Activated naive CD4-positive, alpha-beta T cell treated with anti-CD3 and anti-CD28 coated beads, Interleukin-2, amount 10 ng/mL, durations not matched to agents 7 days and 5 days (primary cell): ENCODE data around the gene PGLYRP3.

Source experiments
- CTCF ChIA-PET: fragments of 350-600 bp; sonication (Branson Sonifier 250); formaldehyde crosslinking; loops from one replicate; lab custom pipeline; 2021; ENCODE audit warnings: antibody characterized with exemption; lab: Charles Lee
- DNase-seq: peaks from one replicate; pipeline ENCODE4 v3.0.0-alpha.2; 2020
- H3K27ac Mint-ChIP-seq: one replicate; pipeline ENCODE4 v1.8.0; 2021; ENCODE audit warnings: mild to moderate bottlenecking, moderate library complexity, mixed read lengths
- H3K27me3 Mint-ChIP-seq: one replicate; pipeline ENCODE4 v1.8.0; 2021; ENCODE audit warnings: mild to moderate bottlenecking, mixed read lengths
- H3K36me3 Mint-ChIP-seq: one replicate; pipeline ENCODE4 v1.8.0; 2021; ENCODE audit warnings: mixed read lengths
- H3K4me1 Mint-ChIP-seq: one replicate; pipeline ENCODE4 v1.8.0; 2021; ENCODE audit warnings: mixed read lengths
- H3K4me3 Mint-ChIP-seq: one replicate; pipeline ENCODE4 v1.8.0; 2021; ENCODE audit warnings: mild to moderate bottlenecking, moderate library complexity, mixed read lengths
- H3K9me3 Mint-ChIP-seq: one replicate; pipeline ENCODE4 v1.8.0; 2021; ENCODE audit warnings: mixed read lengths

Gene PGLYRP3

GRCh38 chr1:153313288-153313687 is 536 bp upstream of the PGLYRP3 start:
- Mint-ChIP-seq H3K9me3 (no peaks in the 10 kb centered on the region), H3K36me3 (no peaks in the 10 kb centered on the region), H3K4me1 (no peaks in the 10 kb centered on the region), H3K27ac (no peak overlapping the region), H3K4me3 (no peak overlapping the region), H3K27me3 (peaks cover 15% of the 10 kb centered on the region)
- DNase-seq: no peak
- CTCF ChIA-PET: no interaction called here

DNA sequence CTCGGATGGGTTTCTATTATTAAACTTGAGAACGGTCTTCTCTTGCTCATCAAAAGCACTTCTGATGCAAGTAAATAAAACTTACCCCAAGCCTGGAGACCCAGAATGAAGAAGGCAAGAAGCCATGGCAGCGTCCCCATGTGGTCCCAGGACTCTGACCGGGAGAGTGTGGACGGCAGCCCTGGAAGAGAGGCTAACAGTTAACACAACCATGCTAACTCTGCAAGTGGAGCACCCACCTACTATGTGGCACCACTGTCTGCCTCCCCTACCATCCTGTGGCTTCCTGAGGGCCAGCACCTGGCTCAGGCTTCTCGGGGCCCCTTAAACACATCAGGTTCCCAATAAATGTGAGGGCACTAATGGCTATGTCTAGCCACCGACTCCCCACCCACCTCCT is 2.2 kb downstream of the PGLYRP3 start:
- peaks cover 25% of the 10 kb centered on the region for H3K27me3 Mint-ChIP-seq
- H3K27ac Mint-ChIP-seq: no peak overlapping the region
- H3K4me1 Mint-ChIP-seq: no peaks in the 10 kb centered on the region
- no peaks in the 10 kb centered on the region for H3K36me3 Mint-ChIP-seq
- no peaks in the 10 kb centered on the region for H3K9me3 Mint-ChIP-seq
- CTCF ChIA-PET: no interaction called here
- H3K4me3 Mint-ChIP-seq: no peak overlapping the region
- no peak for DNase-seq

DNA sequence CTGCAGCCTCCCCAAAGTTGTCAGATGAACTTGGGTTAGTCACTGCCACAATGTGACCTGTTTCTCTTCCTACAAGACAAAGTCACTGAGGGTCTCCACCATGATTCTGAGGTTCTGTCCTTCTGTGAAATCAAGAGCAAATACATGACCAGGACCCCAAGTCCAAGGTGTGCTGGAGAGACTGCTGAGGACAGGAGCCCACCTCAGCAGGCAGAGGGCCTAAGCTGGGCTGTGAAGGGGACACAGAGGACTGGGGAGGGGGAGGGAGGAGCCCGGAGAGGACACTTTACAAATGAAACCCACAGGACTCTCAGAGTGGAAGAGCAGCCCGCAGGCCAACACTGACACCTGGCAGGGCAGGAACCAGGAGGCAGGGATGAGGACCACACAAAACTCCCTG is 3.3 kb downstream of the PGLYRP3 start:
- DNase-seq: no peak
- Mint-ChIP-seq H3K27me3 (peaks cover 26% of the 10 kb centered on the region), H3K4me1 (no peaks in the 10 kb centered on the region), H3K9me3 (no peaks in the 10 kb centered on the region), H3K36me3 (no peaks in the 10 kb centered on the region), H3K27ac (no peak overlapping the region), H3K4me3 (no peak overlapping the region)
- CTCF ChIA-PET: no interaction called here

- H3K36me3 Mint-ChIP-seq: no peaks in the 10 kb centered on the region
- CTCF ChIA-PET: no interaction called here
Measured at GRCh38 chr1:153308540-153308939, 4.2 kb downstream of the PGLYRP3 start.

DNA sequence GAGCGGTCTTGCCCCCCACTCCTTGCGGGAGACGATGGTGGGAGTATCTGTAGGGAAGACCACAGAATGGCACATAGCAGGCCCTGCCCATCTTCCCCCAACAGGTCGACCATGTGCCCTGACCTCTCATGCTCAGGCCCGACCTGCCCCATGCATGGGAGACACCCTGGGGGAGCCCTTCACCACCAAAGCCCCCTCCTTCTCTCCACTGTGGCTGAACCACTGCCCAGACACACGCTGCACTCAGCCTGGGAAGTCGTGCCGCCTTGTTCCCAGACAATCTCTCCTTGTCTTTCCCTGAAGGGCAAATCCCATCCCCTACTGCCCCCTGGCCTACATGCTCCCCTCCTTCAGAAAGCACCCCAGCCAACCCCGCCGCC is 5.5 kb downstream of the PGLYRP3 start:
- Mint-ChIP-seq H3K4me3 (no peak overlapping the region), H3K27ac (no peak overlapping the region), H3K36me3 (no peaks in the 10 kb centered on the region), H3K9me3 (no peaks in the 10 kb centered on the region), H3K4me1 (no peaks in the 10 kb centered on the region), H3K27me3 (peaks cover 19% of the 10 kb centered on the region)
- DNase-seq: no peak
- CTCF ChIA-PET: no interaction called here

More at GRCh38 chr1:153308540-153308939, 4.2 kb downstream of the PGLYRP3 start:
- H3K4me3 Mint-ChIP-seq: no peak overlapping the region
- no peaks in the 10 kb centered on the region for H3K4me1 Mint-ChIP-seq
- H3K27me3 Mint-ChIP-seq: peaks cover 29% of the 10 kb centered on the region
- H3K27ac Mint-ChIP-seq: no peak overlapping the region
- no peak for DNase-seq
- H3K9me3 Mint-ChIP-seq: no peaks in the 10 kb centered on the region

DNA sequence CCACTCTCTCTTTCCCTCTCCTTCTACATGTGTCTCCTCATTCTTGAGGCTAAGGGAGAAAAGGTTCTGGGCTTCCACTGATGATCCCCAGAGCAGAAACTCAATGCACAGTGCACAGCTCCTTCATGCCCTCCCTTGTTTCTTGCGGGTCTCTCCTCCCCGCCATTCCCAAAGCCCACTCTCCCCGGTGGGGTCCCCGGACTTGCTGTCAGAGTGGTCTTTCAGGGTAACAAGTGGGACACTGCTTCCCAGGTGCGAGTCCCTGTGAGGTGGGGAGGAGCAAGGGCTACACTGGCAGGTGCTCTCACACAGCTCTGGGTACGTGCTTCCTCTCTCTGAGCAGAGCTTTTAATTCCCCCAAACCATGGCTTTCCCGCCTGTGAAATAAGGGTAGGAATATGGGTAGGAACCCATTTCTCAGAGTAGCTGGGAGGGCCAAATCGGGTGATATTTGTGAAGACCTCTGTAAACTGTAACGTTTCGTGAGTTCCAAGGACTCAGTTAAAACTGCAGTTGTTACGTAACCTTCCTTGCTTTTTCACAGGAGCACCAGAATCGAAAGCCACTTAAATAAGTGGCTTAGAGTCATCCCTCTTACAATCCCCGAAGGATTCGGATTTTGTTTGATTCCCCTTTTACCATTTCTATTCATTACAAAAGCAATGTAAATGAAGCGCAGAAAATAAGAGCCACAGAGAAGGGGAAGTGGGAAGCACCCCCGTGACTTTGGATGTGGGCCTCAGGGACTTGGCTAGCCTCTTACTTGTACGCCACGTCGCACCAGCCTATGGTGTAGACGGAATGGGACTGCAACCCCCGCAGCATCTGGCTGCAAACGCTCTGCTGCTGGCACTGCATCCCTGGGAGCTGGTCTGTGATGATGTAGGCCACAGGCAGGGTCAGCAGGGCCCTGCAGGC is 6.2 kb downstream of the PGLYRP3 start:
- H3K9me3 Mint-ChIP-seq: no peaks in the 10 kb centered on the region
- H3K4me3 Mint-ChIP-seq: no peak overlapping the region
- CTCF ChIA-PET: no interaction called here
- no peak overlapping the region for H3K27ac Mint-ChIP-seq
- DNase-seq: no peak
- no peaks in the 10 kb centered on the region for H3K36me3 Mint-ChIP-seq
- H3K4me1 Mint-ChIP-seq: no peaks in the 10 kb centered on the region
- peaks cover 19% of the 10 kb centered on the region for H3K27me3 Mint-ChIP-seq

DNA sequence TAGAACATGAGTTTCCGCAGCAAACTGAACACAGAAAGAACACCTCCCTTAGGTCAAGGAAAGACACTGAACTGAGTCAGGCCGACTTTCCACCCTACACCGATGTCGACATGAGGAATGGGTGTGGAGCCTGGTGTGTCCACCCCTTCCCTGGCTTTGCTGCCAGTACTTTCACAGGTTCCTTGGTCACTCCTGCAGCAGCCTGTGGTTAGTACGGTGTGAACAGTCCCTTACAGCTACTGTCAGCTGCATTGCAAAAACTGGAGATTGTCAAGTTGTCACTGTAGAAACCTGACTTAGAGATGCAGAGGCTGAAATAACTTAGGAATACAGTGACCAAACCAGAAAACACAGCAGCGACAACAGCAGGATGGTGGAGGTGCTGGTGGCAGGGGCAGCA is 7.1 kb downstream of the PGLYRP3 start:
- Mint-ChIP-seq H3K4me1 (no peaks in the 10 kb centered on the region), H3K27me3 (peaks cover 19% of the 10 kb centered on the region), H3K9me3 (no peaks in the 10 kb centered on the region), H3K4me3 (no peak overlapping the region), H3K27ac (no peak overlapping the region), H3K36me3 (no peaks in the 10 kb centered on the region)
- no peak for DNase-seq
- CTCF ChIA-PET: no interaction called here

- Mint-ChIP-seq H3K4me3 (no peak overlapping the region), H3K27ac (no peak overlapping the region), H3K27me3 (peaks cover 15% of the 10 kb centered on the region), H3K36me3 (no peaks in the 10 kb centered on the region), H3K4me1 (no peaks in the 10 kb centered on the region), H3K9me3 (no peaks in the 10 kb centered on the region)
- CTCF ChIA-PET: no interaction called here
- no peak for DNase-seq
Measured at GRCh38 chr1:153302308-153302707, 10.4 kb downstream of the PGLYRP3 start.

GRCh38 chr1:153293851-153294250 is 18.9 kb downstream of the PGLYRP3 start:
- Mint-ChIP-seq H3K4me1 (peaks cover 21% of the 10 kb centered on the region), H3K4me3 (no peak overlapping the region), H3K9me3 (no peaks in the 10 kb centered on the region), H3K36me3 (no peaks in the 10 kb centered on the region), H3K27me3 (peaks cover 30% of the 10 kb centered on the region), H3K27ac (no peak overlapping the region)
- DNase-seq: no peak
- CTCF ChIA-PET: no interaction called here

DNA sequence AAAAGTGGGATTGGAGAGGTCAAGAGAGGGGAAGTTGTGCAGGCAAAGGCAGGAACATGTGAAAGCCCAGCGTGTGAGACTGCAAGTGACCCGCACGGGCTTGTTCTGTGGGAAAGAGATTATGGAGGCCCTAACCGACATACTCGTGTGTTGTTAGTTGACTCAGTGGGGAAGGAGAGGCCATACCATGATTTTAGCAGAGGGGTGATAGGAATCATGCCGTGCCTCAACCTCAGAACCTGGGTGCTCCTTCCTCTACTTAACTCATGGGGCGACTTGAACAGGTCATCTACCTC is 19.3 kb downstream of the PGLYRP3 start:
- Mint-ChIP-seq H3K27ac (no peak overlapping the region), H3K27me3 (peaks cover 33% of the 10 kb centered on the region), H3K4me3 (no peak overlapping the region), H3K36me3 (no peaks in the 10 kb centered on the region), H3K4me1 (peaks cover 21% of the 10 kb centered on the region), H3K9me3 (no peaks in the 10 kb centered on the region)
- CTCF ChIA-PET: no interaction called here
- DNase-seq: no peak

GRCh38 chr1:153292740-153293479 is 19.8 kb downstream of the PGLYRP3 start:
- no peaks in the 10 kb centered on the region for H3K9me3 Mint-ChIP-seq
- CTCF ChIA-PET: no interaction called here
- H3K4me3 Mint-ChIP-seq: no peak overlapping the region
- H3K36me3 Mint-ChIP-seq: no peaks in the 10 kb centered on the region
- no peak overlapping the region for H3K27ac Mint-ChIP-seq
- peaks cover 21% of the 10 kb centered on the region for H3K4me1 Mint-ChIP-seq
- peaks cover 33% of the 10 kb centered on the region for H3K27me3 Mint-ChIP-seq
- DNase-seq: no peak

GRCh38 chr1:153292185-153292584 is 20.6 kb downstream of the PGLYRP3 start:
- no peaks in the 10 kb centered on the region for H3K9me3 Mint-ChIP-seq
- H3K27ac Mint-ChIP-seq: no peak overlapping the region
- CTCF ChIA-PET: interaction anchor here (1.2 to 1.8 kb wide), 2 partner anchors 86 to 638 kb away, joined by 3 to 7 read pairs; no protein-coding TSS in a partner anchor
- peaks cover 21% of the 10 kb centered on the region for H3K4me1 Mint-ChIP-seq
- no peak for DNase-seq
- H3K27me3 Mint-ChIP-seq: peaks cover 29% of the 10 kb centered on the region
- no peaks in the 10 kb centered on the region for H3K36me3 Mint-ChIP-seq
- H3K4me3 Mint-ChIP-seq: no peak overlapping the region

GRCh38 chr1:153291514-153291913 is 21.2 kb downstream of the PGLYRP3 start:
- Mint-ChIP-seq H3K4me3 (no peak overlapping the region), H3K4me1 (peaks cover 21% of the 10 kb centered on the region), H3K9me3 (no peaks in the 10 kb centered on the region), H3K27me3 (peaks cover 25% of the 10 kb centered on the region), H3K27ac (no peak overlapping the region), H3K36me3 (no peaks in the 10 kb centered on the region)
- CTCF ChIA-PET: interaction anchor here (1.2 to 1.8 kb wide), 2 partner anchors 86 to 638 kb away, joined by 3 to 7 read pairs; no protein-coding TSS in a partner anchor
- DNase-seq: no peak

DNA sequence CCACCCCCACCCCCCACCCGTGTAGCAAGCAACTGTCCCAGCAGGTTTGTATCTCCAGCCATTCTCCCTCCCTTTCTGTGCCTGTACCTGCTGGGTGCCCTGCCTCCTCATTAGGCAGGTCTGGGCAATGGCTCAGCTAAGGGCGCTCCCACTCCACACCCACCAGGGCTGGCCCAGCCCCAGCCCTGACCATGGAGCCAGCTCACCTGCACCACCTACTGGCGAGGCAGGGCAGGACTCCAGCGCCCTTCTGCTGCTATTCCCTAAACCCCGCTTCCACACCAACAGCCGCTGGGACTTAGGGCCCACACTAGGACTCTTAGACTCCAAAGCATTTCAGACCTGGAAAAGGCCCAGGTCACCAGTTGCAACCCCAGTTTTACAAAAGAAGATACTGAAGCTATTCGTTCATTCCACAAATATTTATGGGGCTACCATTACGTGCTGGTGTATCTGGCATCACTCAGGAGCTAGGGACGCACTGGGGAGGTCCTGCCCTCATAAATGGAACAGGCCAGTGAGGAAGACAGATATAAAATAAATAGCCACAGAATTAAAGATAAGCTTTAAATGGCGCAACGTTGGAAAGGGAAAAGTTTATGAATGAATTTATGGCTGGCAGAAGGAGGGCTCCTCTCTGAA is 24.0 kb downstream of the PGLYRP3 start:
- Mint-ChIP-seq H3K4me1 (peaks cover 14% of the 10 kb centered on the region), H3K27me3 (peaks cover 15% of the 10 kb centered on the region), H3K36me3 (no peaks in the 10 kb centered on the region), H3K27ac (no peak overlapping the region), H3K9me3 (no peaks in the 10 kb centered on the region), H3K4me3 (no peak overlapping the region)
- CTCF ChIA-PET: interaction anchor here (0.8 to 1.7 kb wide), 4 partner anchors 11 to 1343 kb away, joined by 3 to 4 read pairs (median 3); no protein-coding TSS in a partner anchor
- peak; percentile 40 for DNase-seq
